Smooth muscle cell (in vitro differentiated cells): ENCODE measurements around the gene ARID3B. TPM values are rescaled to one million over a fixed set of nuclear protein-coding genes. Genes with fewer than 3 reads are reported as not detected.

ENCODE experiments used
- DNase-seq: peaks from one replicate; lab custom pipeline; 2025; ENCODE audit not compliant: unreplicated experiment; lab: John Stamatoyannopoulos, UW
- H2AFZ ChIP-seq: fragments of 200-600 bp; sonication (generic); 2 replicates; pipeline ENCODE4 v1.6.0; 2016; ENCODE audit warnings: antibody characterized with exemption, low read depth, mild to moderate bottlenecking
- H3F3A ChIP-seq: fragments of 200-600 bp; sonication (generic); 2 replicates; pipeline ENCODE4 v1.6.0; 2017; ENCODE audit warnings: antibody characterized with exemption, low read depth
- H3K27ac ChIP-seq: fragments of 200-600 bp; sonication (generic); 2 replicates; pipeline ENCODE4 v1.5.1; 2016; ENCODE audit warnings: low read depth, mild to moderate bottlenecking
- H3K27me3 ChIP-seq: fragments of 200-600 bp; sonication (generic); 2 replicates; pipeline ENCODE4 v1.6.1; 2016; ENCODE audit warnings: low read depth, mild to moderate bottlenecking
- H3K36me3 ChIP-seq: fragments of 200-600 bp; sonication (generic); 2 replicates; pipeline ENCODE4 v1.5.1; 2016; ENCODE audit warnings: low read depth
- H3K4me1 ChIP-seq: fragments of 200-600 bp; sonication (generic); 2 replicates; pipeline ENCODE4 v1.5.1; 2016; ENCODE audit warnings: low read depth
- H3K4me2 ChIP-seq: fragments of 200-600 bp; sonication (generic); 2 replicates; pipeline ENCODE4 v1.6.0; 2016; ENCODE audit warnings: mild to moderate bottlenecking
- H3K4me3 ChIP-seq: fragments of 200-600 bp; sonication (generic); 2 replicates; pipeline ENCODE4 v1.5.1; 2016; ENCODE audit warnings: mild to moderate bottlenecking
- H3K79me2 ChIP-seq: fragments of 200-600 bp; sonication (generic); 2 replicates; pipeline ENCODE4 v1.6.0; 2016; ENCODE audit warnings: low read depth, mild to moderate bottlenecking
- H3K9ac ChIP-seq: fragments of 200-600 bp; sonication (generic); 2 replicates; pipeline ENCODE4 v1.6.0; 2016; ENCODE audit warnings: low read depth
- H3K9me3 ChIP-seq: fragments of 200-600 bp; sonication (generic); replicated peaks from 2 replicates; pipeline ENCODE4 v1.5.1; 2016; ENCODE audit warnings: low read depth
- H4K20me1 ChIP-seq: fragments of 200-600 bp; sonication (generic); 2 replicates; pipeline ENCODE4 v1.6.0; 2016; ENCODE audit warnings: low read depth
- CTCF ChIP-seq: fragments of 200-600 bp; sonication (generic); IDR thresholded peaks from 2 replicates; pipeline ENCODE4 v1.5.1; 2017; ENCODE audit warnings: borderline replicate concordance, mild to moderate bottlenecking, antibody characterized with exemption; ENCODE audit not compliant: insufficient read depth, poor library complexity, severe bottlenecking
- WGBS: methylation state at CpG from one replicate; pipeline ENCODE4 v1.1.7; 2016; ENCODE audit warnings: low lambda C conversion rate; 5-methylcytosine and 5-hydroxymethylcytosine counted together
- polyA plus RNA-seq: library from polyadenylated mRNA; unstranded; fragments of >200 nt; fragmentation: Nextera tagmentation; extraction: Ambion mirVana; gene quantifications from 2 replicates; pipeline ENCODE4 v1.2.1, GENCODE V29; 2016
- total RNA-seq: library from RNA; depleted of rRNA; stranded (reverse); fragments of >200 nt; gene quantifications from 2 replicates; pipeline ENCODE4 v1.2.3, GENCODE V29; 2014

Gene ARID3B
- total and polyA plus RNA-seq, 2 experiments from 2014 or later: 7.2 to 7.7 TPM

DNA sequence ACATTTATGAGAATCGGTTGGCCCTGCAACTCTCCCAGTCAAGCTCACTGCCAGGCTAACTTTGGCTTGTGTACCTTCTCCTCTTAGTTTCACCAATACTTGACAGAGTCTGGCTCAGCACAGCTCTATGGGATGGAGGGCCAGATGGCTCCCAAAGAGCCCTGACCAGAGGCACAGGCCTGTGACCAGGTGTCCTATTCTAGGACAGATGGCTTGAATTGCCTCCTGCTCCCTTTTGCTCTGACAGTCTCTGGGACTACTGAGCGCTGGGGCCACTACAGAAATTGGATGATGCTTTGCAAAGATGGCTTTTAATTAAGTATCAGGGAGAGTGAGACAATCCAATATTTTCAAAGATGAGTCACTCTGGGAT, 10.3 kb upstream of the ARID3B start:
- H3K27me3 ChIP-seq: no peaks in the 10 kb centered on the region
- H3K9me3 ChIP-seq: no peaks in the 10 kb centered on the region
- no peaks in the 10 kb centered on the region for H4K20me1 ChIP-seq
- 74% methylated on average over 2 of the region's 2 CpGs for WGBS
- H3K27ac ChIP-seq: peak overlapping the region; percentile 86
- no peaks in the 10 kb centered on the region for H3K79me2 ChIP-seq
- no peaks in the 10 kb centered on the region for H3K36me3 ChIP-seq
- DNase-seq: no peak
- peaks cover 14% of the 10 kb centered on the region for H3F3A ChIP-seq
- H2AFZ ChIP-seq: no peak overlapping the region
- H3K4me1 ChIP-seq: peaks cover 20% of the 10 kb centered on the region
- H3K4me3 ChIP-seq: no peak overlapping the region
- H3K9ac ChIP-seq: peak overlapping the region; percentile 59
- no peak for TF ChIP-seq CTCF
- H3K4me2 ChIP-seq: peak overlapping the region; percentile 37

DNA sequence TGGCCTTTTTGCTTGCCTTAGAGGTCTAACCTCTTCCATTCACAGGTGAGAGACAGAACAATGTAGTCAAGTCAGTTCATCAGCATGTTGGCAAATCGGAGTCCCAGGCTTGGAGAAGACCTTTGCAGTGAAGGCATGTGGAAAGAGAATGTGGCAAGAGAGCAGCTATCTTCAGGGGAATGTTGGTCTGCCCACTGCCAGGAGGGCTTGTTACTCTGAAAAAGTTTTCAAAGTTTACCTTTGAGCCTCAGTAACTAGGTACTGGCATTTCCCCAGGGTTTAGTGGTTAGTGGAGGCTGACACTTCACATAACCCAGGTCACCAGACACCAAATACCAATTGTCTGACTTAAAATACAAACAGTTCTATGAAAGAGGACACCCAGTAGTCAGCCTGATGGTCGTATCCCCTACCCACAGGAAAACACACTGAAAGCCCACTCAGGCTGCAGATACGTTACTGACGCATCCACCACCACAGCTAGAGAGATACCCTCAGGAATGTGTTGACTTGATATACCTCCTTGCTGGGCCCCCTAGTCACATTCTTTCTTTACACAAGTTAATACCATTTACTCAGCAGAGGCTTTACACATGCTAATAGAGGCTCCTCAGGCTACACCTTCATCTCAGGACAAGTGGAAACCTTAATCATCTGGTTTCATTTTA, 9.7 kb upstream of the ARID3B start:
- peak overlapping the region; percentile 59 for H3K9ac ChIP-seq

GRCh38 chr15:74535388-74536084, 5.5 kb upstream of the ARID3B start:
- Histone ChIP-seq H3K27ac (no peak overlapping the region), H4K20me1 (no peaks in the 10 kb centered on the region), H3K79me2 (no peaks in the 10 kb centered on the region), H3K36me3 (no peaks in the 10 kb centered on the region), H3F3A (peaks cover 11% of the 10 kb centered on the region), H3K9me3 (no peaks in the 10 kb centered on the region), H3K9ac (no peak overlapping the region), H2AFZ (no peak overlapping the region), H3K4me3 (no peak overlapping the region), H3K4me2 (no peak overlapping the region), H3K4me1 (peaks cover 20% of the 10 kb centered on the region), H3K27me3 (no peaks in the 10 kb centered on the region)
- 72% methylated on average over 3 of the region's 3 CpGs for WGBS
- no peak for TF ChIP-seq CTCF
- DNase-seq: no peak

More for the DNA sequence above, 9.7 kb upstream of the ARID3B start:
- TF ChIP-seq CTCF: no peak
- peak overlapping the region; percentile 86 for H3K27ac ChIP-seq
- no peaks in the 10 kb centered on the region for H3K9me3 ChIP-seq
- H2AFZ ChIP-seq: no peak overlapping the region
- no peaks in the 10 kb centered on the region for H3K36me3 ChIP-seq
- H3K4me2 ChIP-seq: peak overlapping the region; percentile 54
- no peaks in the 10 kb centered on the region for H3K79me2 ChIP-seq
- H3K27me3 ChIP-seq: no peaks in the 10 kb centered on the region
- peaks cover 20% of the 10 kb centered on the region for H3K4me1 ChIP-seq
- H3F3A ChIP-seq: peaks cover 14% of the 10 kb centered on the region
- no peak for DNase-seq
- WGBS: 11% methylated on average over 4 of the region's 4 CpGs
- no peaks in the 10 kb centered on the region for H4K20me1 ChIP-seq
- no peak overlapping the region for H3K4me3 ChIP-seq
